K562 (cell line): ENCODE measurements around the gene PDCD6IP. TPM values are rescaled to one million over a fixed set of nuclear protein-coding genes. Genes with fewer than 3 reads are reported as not detected.
A peak's percentile ranks its signal among the peaks of the same experiment; 100 is the strongest.

Experiments
- ATAC-seq: fragments of 200-7000 bp; cut with Tn5 transposase; 3 replicates; pipeline ENCODE4 v1.9.1; 2020; ENCODE audit warnings: moderate library complexity
- BruUV-seq: library from RNA; stranded (reverse); fragments of 400-500 nt; replicated peaks from 2 replicates; lab custom pipeline; 2021; lab: Mats Ljungman, UMichigan
- CTCF ChIA-PET: fragments of 300-600 bp; formaldehyde crosslinking; extraction: SDS; loops from one replicate; lab custom pipeline; 2021; ENCODE audit warnings: low intra/inter-chr PET ratio; lab: Yijun Ruan, JAX
- POLR2A ChIA-PET: fragments of 300-600, 350-650 bp; sonication (Branson Sonifier 250); formaldehyde crosslinking; extraction: SDS; loops from one replicate; lab custom pipeline; 2021; ENCODE audit warnings: antibody characterized with exemption, inconsistent platforms; lab: Yijun Ruan, JAX
- DNase-seq, 4 experiments: peaks; one replicate each; pipeline versions ENCODE4 v3.0.0 to v3.0.0-alpha.2; 2011 to 2018; ENCODE audit warnings: low spot score in 3 of 4, mixed read lengths in 3 of 4; ENCODE audit errors: extremely low read depth in 1 of 4
- FAIRE-seq: peaks from 2 replicates; lab custom pipeline; 2011; peaks lifted over from hg19 to GRCh38; lab: Jason Lieb, UNC
- H2AFZ ChIP-seq: 2 replicates; pipeline ENCODE4 v1.6.0; 2011; ENCODE audit warnings: low read depth, low read length, control low read depth, inconsistent platforms
- H3K27ac ChIP-seq: fragments of 200-600 bp; 3 replicates; pipeline ENCODE4 v1.8.0; 2011; ENCODE audit warnings: low read depth, mild to moderate bottlenecking, control low read depth, inconsistent platforms, low read length, moderate library complexity, mixed read lengths; ENCODE audit errors: extremely low read depth
- H3K27me3 ChIP-seq, 2 experiments: fragments of 300-600 bp in 1 of 2; 2 replicates in 1 of 2; 3 replicates in 1 of 2; pipeline versions ENCODE4 v1.6.0 to v1.8.0; 2011; ENCODE audit warnings: inconsistent platforms in 2 of 2, low read length in 2 of 2, mild to moderate bottlenecking in 1 of 2, mixed read lengths in 1 of 2, moderate library complexity in 1 of 2; ENCODE audit not compliant: control insufficient read depth in 2 of 2, insufficient read depth in 2 of 2
- H3K36me3 ChIP-seq: fragments of 300-600 bp; 3 replicates; pipeline ENCODE4 v1.8.0; 2011; ENCODE audit warnings: mild to moderate bottlenecking, low read length, inconsistent platforms; ENCODE audit not compliant: control insufficient read depth, insufficient read depth
- H3K4me1 ChIP-seq, 2 experiments: fragments of 200-600 bp in 1 of 2; replicated peaks in 1 of 2; 2 replicates in 1 of 2; 3 replicates in 1 of 2; pipeline versions ENCODE4 v1.5.1 to v1.8.0; 2011; ENCODE audit warnings: inconsistent platforms in 2 of 2, low read length in 2 of 2, mild to moderate bottlenecking in 1 of 2, mixed read lengths in 1 of 2, moderate library complexity in 1 of 2; ENCODE audit not compliant: control insufficient read depth in 2 of 2, insufficient read depth in 2 of 2
- H3K4me2 ChIP-seq: 2 replicates; pipeline ENCODE4 v1.6.1; 2011; ENCODE audit warnings: low read length, control low read depth, inconsistent platforms, mixed read lengths; ENCODE audit not compliant: insufficient read depth
- H3K4me3 ChIP-seq: fragments of 200-600 bp; sonication (generic), shearing (Covaris generic); 2 replicates; pipeline ENCODE4 v1.5.1; 2016; ENCODE audit warnings: control low read depth, inconsistent platforms
- H3K79me2 ChIP-seq: fragments of 200-600 bp; 3 replicates; pipeline ENCODE4 v1.8.0; 2011; ENCODE audit warnings: low read length, inconsistent platforms; ENCODE audit not compliant: control insufficient read depth, insufficient read depth
- H3K9ac ChIP-seq, 2 experiments: 2 replicates each; pipeline versions ENCODE4 v1.6.0 to v1.6.1; 2011; ENCODE audit warnings: low read depth in 2 of 2, low read length in 2 of 2, control low read depth in 1 of 2, inconsistent platforms in 1 of 2, mild to moderate bottlenecking in 1 of 2, mixed read lengths in 1 of 2; ENCODE audit not compliant: insufficient read depth in 1 of 2
- H3K9me1 ChIP-seq: one replicate; pipeline ENCODE4 v1.6.0; 2011; ENCODE audit warnings: inconsistent platforms, mild to moderate bottlenecking, low read length, moderate library complexity; ENCODE audit not compliant: control insufficient read depth, insufficient read depth
- H3K9me3 ChIP-seq: replicated peaks from 2 replicates; pipeline ENCODE4 v1.5.1; 2011; ENCODE audit warnings: low read depth, low read length, inconsistent platforms; ENCODE audit not compliant: control insufficient read depth, insufficient read depth
- H4K20me1 ChIP-seq: replicated peaks from 2 replicates; pipeline ENCODE4 v1.6.1; 2011; ENCODE audit warnings: low read length, inconsistent platforms, mixed read lengths; ENCODE audit not compliant: control insufficient read depth, insufficient read depth
- ZC3H4 ChIP-seq: sonication (generic); formaldehyde crosslinking; IDR thresholded peaks from 2 replicates; pipeline ENCODE4 v1.9.0; 2021; ENCODE audit warnings: missing genetic modification reagents, borderline replicate concordance
- ZNF639 ChIP-seq, 2 experiments: fragments of 200-800 bp in 1 of 2; sonication (Bioruptor generic) in 1 of 2; sonication (generic) in 1 of 2; formaldehyde crosslinking in 1 of 2; IDR thresholded peaks in 1 of 2; conservative IDR thresholded peaks in 1 of 2; 2 replicates each; pipeline versions ENCODE4 v1.5.0 to v1.6.1; 2016 to 2020; ENCODE audit warnings: missing compliant biosample characterization in 1 of 2, missing genetic modification characterization in 1 of 2, missing genetic modification reagents in 1 of 2
- WGBS: fragments of 100-300 bp; shearing (Covaris generic); methylation state at CpG from one replicate; pipeline ENCODE4 v1.1.6; 2016; ENCODE audit warnings: low coverage, mixed read lengths; ENCODE audit not compliant: insufficient coverage; ENCODE audit errors: missing lambda C conversion rate; 5-methylcytosine and 5-hydroxymethylcytosine counted together
- in situ Hi-C: fragments of 300-500 bp; cut with MboI; formaldehyde crosslinking; loops from 4 replicates; pipeline ENCODE4 v1.15.0; 2018; ENCODE audit warnings: inconsistent platforms, mixed read lengths
- intact Hi-C: fragments of 100-400 bp; cut with micrococcal nuclease; formaldehyde crosslinking; loops from 2 replicates; pipeline ENCODE4 v1.14.2; 2022
- polyA plus RNA-seq, 8 experiments: library from polyadenylated mRNA; depleted of rRNA in 4 of 8; stranded (reverse) in 5 of 8; unstranded in 3 of 8; fragments of >200 nt; fragmentation: Nextera tagmentation in 2 of 8; fragmentation: Illumina TruSeq in 1 of 8; extraction: Ambion mirVana in 2 of 8; extraction: Trizol in 1 of 8; gene quantifications; 2 replicates each; pipeline versions ENCODE4 v1.2.1 to v1.2.3, GENCODE V29; 2011 to 2014; ENCODE audit warnings: inconsistent platforms in 1 of 8, missing spikeins in 1 of 8
- total RNA-seq, 7 experiments: library from RNA; depleted of rRNA in 6 of 7; stranded (reverse); fragments of >200 nt in 6 of 7; fragmentation: Illumina TruSeq in 2 of 7; extraction: Trizol in 2 of 7; gene quantifications; 2 replicates each; pipeline versions ENCODE4 v1.2.1 to v1.2.3, GENCODE V29; 2011 to 2021; ENCODE audit warnings: low replicate concordance in 1 of 7
- TF ChIP-seq, protein P1 (sequence below): fragments of 200-400 bp; formaldehyde crosslinking; IDR thresholded peaks from 2 replicates; pipeline ENCODE4 v1.6.1; 2017; ENCODE audit warnings: mild to moderate bottlenecking, low read depth, low read length, moderate library complexity

PDCD6IP gene
- total and polyA plus RNA-seq, 9 of the 15 experiments (the other 6 are each of a cell fraction or from before 2014, with no cell fraction given): 40.2 to 302 (median 122) TPM

DNA sequence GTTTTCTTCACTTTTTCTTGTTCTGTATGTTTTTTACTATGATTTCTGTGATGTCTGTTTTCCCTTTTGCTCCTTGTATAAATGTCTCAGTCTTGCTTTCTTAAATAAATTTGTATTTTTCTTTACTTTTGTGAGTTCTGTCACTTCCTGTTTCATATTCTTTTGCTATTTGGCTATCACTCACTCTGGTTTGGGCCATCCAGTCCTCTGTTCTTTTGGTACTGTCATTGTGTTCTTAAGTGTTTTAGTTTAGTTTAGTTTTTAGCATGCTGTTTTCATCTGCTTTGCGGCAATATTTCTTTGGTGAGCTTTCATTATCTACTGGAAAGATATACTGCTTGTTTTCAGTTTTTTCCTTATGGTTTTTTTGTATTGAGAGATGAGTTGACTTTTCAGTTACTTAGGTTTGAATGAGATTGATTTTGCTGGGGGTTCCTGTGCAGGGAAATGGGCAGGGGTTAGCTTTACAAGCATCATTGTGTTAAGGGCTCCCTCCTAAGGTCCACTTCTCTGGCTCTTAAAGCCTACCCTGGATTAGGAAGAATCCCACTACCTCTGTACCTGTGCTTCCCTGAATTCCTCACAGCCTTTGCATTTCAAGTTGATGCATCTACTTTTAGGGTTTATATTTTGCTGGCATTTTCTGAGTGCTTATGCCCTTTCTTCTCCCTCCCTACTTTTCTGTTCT, 35.1 kb downstream of the PDCD6IP start:
- H3K9me3 ChIP-seq: no peaks in the 10 kb centered on the region
- H3K4me2 ChIP-seq: no peak overlapping the region
- H3K36me3 ChIP-seq: peaks cover 62% of the 10 kb centered on the region
- H2AFZ ChIP-seq: no peak overlapping the region
- H3K27ac ChIP-seq: peak overlapping the region; percentile 1; the same call in 1 of the 3 replicates
- CTCF ChIA-PET: no interaction called here
- no peaks in the 10 kb centered on the region for H3K27me3 ChIP-seq
- intact Hi-C loops (no loop called here), in situ Hi-C loops (no loop called here)
- no peaks in the 10 kb centered on the region for H3K9me1 ChIP-seq
- H3K4me1 ChIP-seq: no peaks in the 10 kb centered on the region
- H4K20me1 ChIP-seq: no peaks in the 10 kb centered on the region
- peaks cover 6% of the 10 kb centered on the region; the same call in 1 of the 3 replicates for H3K79me2 ChIP-seq
- ATAC-seq (no peak), FAIRE-seq (no peak), DNase-seq (no peak)
- POLR2A ChIA-PET: interaction anchor here (1.0 kb wide), 1 partner anchor 20 kb away, joined by 3 read pairs; no protein-coding TSS in a partner anchor
- WGBS: 86% methylated on average over 1 of the region's 1 CpG
- H3K4me3 ChIP-seq: no peak overlapping the region
- H3K9ac ChIP-seq: no peak overlapping the region
- TF ChIP-seq ZC3H4 (CRISPR knock-in tag): no peak
- no peak for TF ChIP-seq ZNF639 (CRISPR knock-in tag; conservative IDR thresholded peaks at IDR 0.05 in 1 of 2, IDR thresholded peaks at IDR 0.05 in 1 of 2)
- TF ChIP-seq, protein P1, sequence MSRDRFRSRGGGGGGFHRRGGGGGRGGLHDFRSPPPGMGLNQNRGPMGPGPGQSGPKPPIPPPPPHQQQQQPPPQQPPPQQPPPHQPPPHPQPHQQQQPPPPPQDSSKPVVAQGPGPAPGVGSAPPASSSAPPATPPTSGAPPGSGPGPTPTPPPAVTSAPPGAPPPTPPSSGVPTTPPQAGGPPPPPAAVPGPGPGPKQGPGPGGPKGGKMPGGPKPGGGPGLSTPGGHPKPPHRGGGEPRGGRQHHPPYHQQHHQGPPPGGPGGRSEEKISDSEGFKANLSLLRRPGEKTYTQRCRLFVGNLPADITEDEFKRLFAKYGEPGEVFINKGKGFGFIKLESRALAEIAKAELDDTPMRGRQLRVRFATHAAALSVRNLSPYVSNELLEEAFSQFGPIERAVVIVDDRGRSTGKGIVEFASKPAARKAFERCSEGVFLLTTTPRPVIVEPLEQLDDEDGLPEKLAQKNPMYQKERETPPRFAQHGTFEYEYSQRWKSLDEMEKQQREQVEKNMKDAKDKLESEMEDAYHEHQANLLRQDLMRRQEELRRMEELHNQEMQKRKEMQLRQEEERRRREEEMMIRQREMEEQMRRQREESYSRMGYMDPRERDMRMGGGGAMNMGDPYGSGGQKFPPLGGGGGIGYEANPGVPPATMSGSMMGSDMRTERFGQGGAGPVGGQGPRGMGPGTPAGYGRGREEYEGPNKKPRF: no peak
- no TSS peak for BruUV-seq
